Astrocyte (in vitro differentiated cells and primary cell): ENCODE data around the gene STAB2. TPM values are rescaled to one million over a fixed set of nuclear protein-coding genes. Genes with fewer than 3 reads are reported as not detected.

Experiments
- DNase-seq: peaks from one replicate; pipeline ENCODE4 v3.0.0-alpha.2; 2010; ENCODE audit warnings: low read depth
- FAIRE-seq: peaks from 2 replicates; lab custom pipeline; 2011; peaks lifted over from hg19 to GRCh38; lab: Jason Lieb, UNC
- H2AFZ ChIP-seq: 2 replicates; pipeline ENCODE4 v1.6.0; 2012; ENCODE audit warnings: low read depth, low read length, inconsistent platforms
- H3K27ac ChIP-seq: 2 replicates; pipeline ENCODE4 v1.5.1; 2011; ENCODE audit warnings: low read depth, low read length, inconsistent platforms
- H3K27me3 ChIP-seq: 2 replicates; pipeline ENCODE4 v1.6.0; 2011; ENCODE audit warnings: low read length, inconsistent platforms; ENCODE audit not compliant: insufficient read depth
- H3K36me3 ChIP-seq: 2 replicates; pipeline ENCODE4 v1.5.1; 2011; ENCODE audit warnings: low read length, inconsistent platforms; ENCODE audit not compliant: insufficient read depth
- H3K4me1 ChIP-seq: 2 replicates; pipeline ENCODE4 v1.5.1; 2011; ENCODE audit warnings: low read length, inconsistent platforms; ENCODE audit not compliant: insufficient read depth
- H3K4me2 ChIP-seq: 2 replicates; pipeline ENCODE4 v1.6.0; 2012; ENCODE audit warnings: low read length, inconsistent platforms
- H3K4me3 ChIP-seq: 2 replicates; pipeline ENCODE4 v1.5.1; 2011; ENCODE audit warnings: low read depth, mild to moderate bottlenecking, low read length, inconsistent platforms; ENCODE audit not compliant: insufficient read depth
- H3K79me2 ChIP-seq: 2 replicates; pipeline ENCODE4 v1.6.0; 2012; ENCODE audit warnings: mild to moderate bottlenecking, low read length, inconsistent platforms; ENCODE audit not compliant: insufficient read depth
- H3K9ac ChIP-seq: 2 replicates; pipeline ENCODE4 v1.6.0; 2012; ENCODE audit warnings: mild to moderate bottlenecking, low read length, inconsistent platforms
- H3K9me3 ChIP-seq: 2 replicates; pipeline ENCODE4 v1.5.1; 2012; ENCODE audit warnings: low read depth, mild to moderate bottlenecking, low read length, inconsistent platforms; ENCODE audit not compliant: insufficient read depth
- H4K20me1 ChIP-seq: 2 replicates; pipeline ENCODE4 v1.6.0; 2012; ENCODE audit warnings: low read length, inconsistent platforms; ENCODE audit not compliant: insufficient read depth
- H3K27ac Mint-ChIP-seq: one replicate; pipeline ENCODE4 v1.8.0; 2021; ENCODE audit warnings: mild to moderate bottlenecking, mixed read lengths; ENCODE audit not compliant: unreplicated experiment
- H3K27me3 Mint-ChIP-seq: one replicate; pipeline ENCODE4 v1.8.0; 2021; ENCODE audit warnings: low read depth, mixed read lengths; ENCODE audit not compliant: unreplicated experiment
- H3K36me3 Mint-ChIP-seq: one replicate; pipeline ENCODE4 v1.8.0; 2021; ENCODE audit warnings: low read depth, mixed read lengths; ENCODE audit not compliant: unreplicated experiment
- H3K4me1 Mint-ChIP-seq: one replicate; pipeline ENCODE4 v1.8.0; 2021; ENCODE audit warnings: low read depth, mixed read lengths; ENCODE audit not compliant: unreplicated experiment
- H3K4me3 Mint-ChIP-seq: one replicate; pipeline ENCODE4 v1.8.0; 2021; ENCODE audit warnings: mild to moderate bottlenecking, moderate library complexity, mixed read lengths; ENCODE audit not compliant: unreplicated experiment
- H3K9me3 Mint-ChIP-seq: one replicate; pipeline ENCODE4 v1.8.0; 2021; ENCODE audit warnings: mild to moderate bottlenecking, mixed read lengths; ENCODE audit not compliant: unreplicated experiment
- EZH2 ChIP-seq: IDR thresholded peaks from 2 replicates; pipeline ENCODE4 v1.6.1; 2012; ENCODE audit warnings: mild to moderate bottlenecking, low read length, inconsistent platforms; ENCODE audit not compliant: insufficient read depth
- total RNA-seq: library from RNA; stranded (reverse); gene quantifications from 2 replicates; pipeline ENCODE4 v1.2.1, GENCODE V29; 2021
- TF ChIP-seq, protein P1 (sequence below): IDR thresholded peaks from 2 replicates; pipeline ENCODE4 v1.5.1; 2011; ENCODE audit warnings: low read depth, mild to moderate bottlenecking, inconsistent platforms, low read length, moderate library complexity; ENCODE audit not compliant: insufficient read depth

The STAB2 gene
- total RNA-seq, 1 donor from 2014 or later, result not detected

DNA sequence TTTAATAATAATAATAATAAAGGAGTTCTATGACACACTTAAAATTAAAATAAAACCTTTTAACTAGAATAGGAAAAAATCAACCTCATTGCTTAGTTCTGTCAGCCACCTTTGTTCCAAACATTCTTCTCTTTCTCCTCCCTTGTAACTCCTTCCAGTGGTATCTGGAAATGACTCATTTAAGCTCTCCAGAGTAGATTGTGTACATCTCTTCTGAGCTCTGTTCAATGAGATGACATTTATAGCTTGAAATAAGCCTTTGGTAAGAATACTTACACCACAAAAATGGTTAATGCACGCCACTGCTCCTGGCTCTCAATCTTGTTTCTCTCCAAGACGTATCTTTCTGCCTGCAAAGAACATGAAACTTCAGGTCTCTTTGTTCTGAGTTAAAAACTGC is 70.3 kb downstream of the STAB2 start:
- TF ChIP-seq, protein P1, sequence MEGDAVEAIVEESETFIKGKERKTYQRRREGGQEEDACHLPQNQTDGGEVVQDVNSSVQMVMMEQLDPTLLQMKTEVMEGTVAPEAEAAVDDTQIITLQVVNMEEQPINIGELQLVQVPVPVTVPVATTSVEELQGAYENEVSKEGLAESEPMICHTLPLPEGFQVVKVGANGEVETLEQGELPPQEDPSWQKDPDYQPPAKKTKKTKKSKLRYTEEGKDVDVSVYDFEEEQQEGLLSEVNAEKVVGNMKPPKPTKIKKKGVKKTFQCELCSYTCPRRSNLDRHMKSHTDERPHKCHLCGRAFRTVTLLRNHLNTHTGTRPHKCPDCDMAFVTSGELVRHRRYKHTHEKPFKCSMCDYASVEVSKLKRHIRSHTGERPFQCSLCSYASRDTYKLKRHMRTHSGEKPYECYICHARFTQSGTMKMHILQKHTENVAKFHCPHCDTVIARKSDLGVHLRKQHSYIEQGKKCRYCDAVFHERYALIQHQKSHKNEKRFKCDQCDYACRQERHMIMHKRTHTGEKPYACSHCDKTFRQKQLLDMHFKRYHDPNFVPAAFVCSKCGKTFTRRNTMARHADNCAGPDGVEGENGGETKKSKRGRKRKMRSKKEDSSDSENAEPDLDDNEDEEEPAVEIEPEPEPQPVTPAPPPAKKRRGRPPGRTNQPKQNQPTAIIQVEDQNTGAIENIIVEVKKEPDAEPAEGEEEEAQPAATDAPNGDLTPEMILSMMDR, result no peak
- no peak for TF ChIP-seq EZH2
- peak overlapping the region; percentile 41 for H3K27ac Mint-ChIP-seq
- Histone ChIP-seq H3K9ac (no peak overlapping the region), H3K36me3 (no peaks in the 10 kb centered on the region), H3K4me1 (no peaks in the 10 kb centered on the region), H3K4me2 (no peak overlapping the region), H3K27me3 (peaks cover 12% of the 10 kb centered on the region), H3K4me3 (no peak overlapping the region), H3K79me2 (no peaks in the 10 kb centered on the region), H4K20me1 (no peaks in the 10 kb centered on the region), H2AFZ (no peak overlapping the region), H3K9me3 (no peaks in the 10 kb centered on the region), H3K27ac (no peak overlapping the region)
- H3K4me3 Mint-ChIP-seq, result no peak overlapping the region
- H3K27me3 Mint-ChIP-seq, result peaks cover 14% of the 10 kb centered on the region
- no peaks in the 10 kb centered on the region for H3K9me3 Mint-ChIP-seq
- FAIRE-seq, result peak; percentile 49
- DNase-seq, result peak; percentile 71
- peaks cover 11% of the 10 kb centered on the region for H3K4me1 Mint-ChIP-seq
- H3K36me3 Mint-ChIP-seq, result no peaks in the 10 kb centered on the region

- H3K27ac ChIP-seq, result no peak overlapping the region
- H2AFZ ChIP-seq, result no peak overlapping the region
- Mint-ChIP-seq H3K36me3 (no peaks in the 10 kb centered on the region), H3K4me3 (no peak overlapping the region), H3K9me3 (no peaks in the 10 kb centered on the region), H3K4me1 (no peaks in the 10 kb centered on the region), H3K27me3 (peaks cover 36% of the 10 kb centered on the region), H3K27ac (no peak overlapping the region)
- no peak overlapping the region for H3K4me2 ChIP-seq
- FAIRE-seq (no peak), DNase-seq (no peak)
- no peak overlapping the region for H3K4me3 ChIP-seq
- H3K9ac ChIP-seq, result no peak overlapping the region
- no peaks in the 10 kb centered on the region for H3K79me2 ChIP-seq
- H3K9me3 ChIP-seq, result no peaks in the 10 kb centered on the region
- TF ChIP-seq EZH2, result no peak
- TF ChIP-seq, protein P1, result no peak
- H3K36me3 ChIP-seq, result no peaks in the 10 kb centered on the region
- H3K27me3 ChIP-seq, result peaks cover 13% of the 10 kb centered on the region
- H3K4me1 ChIP-seq, result no peaks in the 10 kb centered on the region
- no peaks in the 10 kb centered on the region for H4K20me1 ChIP-seq
Measured at GRCh38 chr12:103664626-103665025, 77.6 kb downstream of the STAB2 start.

DNA sequence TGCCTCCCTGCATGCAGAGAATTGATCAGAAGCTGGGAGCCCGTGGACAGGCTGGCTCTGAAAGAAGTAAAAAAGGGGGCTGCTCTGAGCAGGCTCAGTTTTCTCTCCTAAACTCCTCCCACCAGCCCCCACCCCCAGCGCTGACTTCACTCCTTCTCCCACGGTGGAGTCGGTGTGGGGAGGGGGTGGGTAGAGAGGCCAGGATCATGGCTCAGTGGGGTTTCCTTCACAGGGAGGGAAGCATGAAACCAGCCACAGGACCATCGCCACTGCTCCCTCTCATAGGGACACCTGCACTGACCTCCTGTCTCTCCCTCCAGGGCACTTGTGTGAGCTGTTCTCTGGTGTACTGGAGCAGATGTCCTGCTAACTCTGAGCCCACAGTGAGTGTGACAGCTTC is 78.9 kb downstream of the STAB2 start:
- H3K27ac ChIP-seq, result no peak overlapping the region
- no peak overlapping the region for H3K9ac ChIP-seq
- no peaks in the 10 kb centered on the region for H3K4me1 ChIP-seq
- no peak overlapping the region for H3K4me2 ChIP-seq
- H3K27ac Mint-ChIP-seq, result no peak overlapping the region
- no peaks in the 10 kb centered on the region for H4K20me1 ChIP-seq
- H3K36me3 ChIP-seq, result no peaks in the 10 kb centered on the region
- peaks cover 9% of the 10 kb centered on the region for H3K27me3 ChIP-seq
- H3K36me3 Mint-ChIP-seq, result no peaks in the 10 kb centered on the region
- H3K79me2 ChIP-seq, result no peaks in the 10 kb centered on the region
- no peak overlapping the region for H3K4me3 Mint-ChIP-seq
- no peaks in the 10 kb centered on the region for H3K9me3 ChIP-seq
- TF ChIP-seq, protein P1, result no peak
- no peak for TF ChIP-seq EZH2
- no peaks in the 10 kb centered on the region for H3K9me3 Mint-ChIP-seq
- peaks cover 37% of the 10 kb centered on the region for H3K27me3 Mint-ChIP-seq
- H3K4me1 Mint-ChIP-seq, result no peaks in the 10 kb centered on the region
- FAIRE-seq (no peak), DNase-seq (no peak)
- H3K4me3 ChIP-seq, result no peak overlapping the region
- no peak overlapping the region for H2AFZ ChIP-seq
